ENCODE data around the gene RBL1. TPM values are rescaled to one million over a fixed set of nuclear protein-coding genes. Genes with fewer than 3 reads are reported as not detected.

Gene RBL1
- polyA plus RNA-seq, 12 donors: 6.8 to 14.8 (median 9.5) TPM; not detected in 1

GRCh38 chr20:36951979-36952738, 143.6 kb downstream of the RBL1 start:
- DNase-seq: no peak

DNA sequence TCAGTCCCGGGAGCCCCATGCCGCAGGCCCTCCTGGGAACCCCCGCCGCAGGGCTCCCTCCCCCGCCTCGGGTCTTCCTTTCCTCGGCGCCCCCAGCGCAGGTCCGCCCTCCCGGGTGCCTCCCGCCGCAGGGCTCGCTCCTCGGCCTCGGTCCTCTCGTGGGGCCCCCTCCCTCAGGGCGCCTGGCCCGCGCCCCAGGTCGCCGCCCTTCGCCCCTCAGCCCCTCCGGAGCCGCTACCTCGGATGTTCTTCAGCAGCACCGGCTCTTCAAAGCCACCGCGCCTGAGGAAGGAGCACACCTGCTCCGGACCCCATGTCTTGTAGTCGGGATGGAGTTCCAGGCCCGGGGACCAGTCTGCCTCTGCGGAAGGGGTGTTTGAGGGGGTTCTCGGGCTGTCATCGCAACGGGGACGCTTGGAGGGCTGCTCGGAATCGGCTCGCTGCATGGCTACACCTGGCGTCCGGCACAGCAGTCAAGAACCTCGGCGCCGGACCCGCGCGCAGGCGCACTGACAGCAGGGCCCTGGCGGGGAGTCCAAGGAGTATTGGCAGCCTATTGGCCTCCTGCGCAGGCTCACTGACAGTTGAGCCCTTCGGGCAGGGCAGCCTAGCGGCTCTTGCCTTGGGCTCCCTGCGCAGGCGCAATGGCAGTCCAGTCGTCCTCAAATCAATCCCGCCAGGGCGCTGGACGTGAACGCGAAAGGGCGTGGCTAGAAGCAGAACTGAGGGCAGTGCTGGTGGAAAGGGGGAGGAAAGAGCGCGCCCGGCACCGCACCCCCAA, 144.4 kb downstream of the RBL1 start, which contains the start of gene SAMHD1:
TSS of gene SAMHD1 (minus strand) at position 511 of the 781 bp plus-strand sequence. CDS start at position 446, 65 bp downstream.
- DNase-seq: peak; percentile 94

- DNase-seq: no peak
These were observed 145.2 kb downstream of the RBL1 start for GRCh38 chr20:36950414-36951197.

Other genes with a start within 250 kb of the RBL1 start
- gene TLDC2, start 219.9 kb downstream of the RBL1 start, polyA plus RNA-seq (ENCODE audit: insufficient read length in 12 of 12): 1 to 10 TPM in 2 of 12 donors, under 1 TPM in 7, not detected in 3; 0.19 to 2.1 (median 0.50) TPM
- 10 to 100 TPM in 11 of 12 donors, not detected in 1; 17.9 to 45.2 (median 27.9) TPM for gene SAMHD1, start 144.3 kb downstream of the RBL1 start, polyA plus RNA-seq (ENCODE audit: insufficient read length in 12 of 12)
- 100 to 1,000 TPM in 11 of 12 donors, not detected in 1; 144 to 213 (median 167) TPM for gene RPN2, start 83.3 kb upstream of the RBL1 start, polyA plus RNA-seq (ENCODE audit: insufficient read length in 12 of 12)
- 1 to 10 TPM in 11 of 12 donors, not detected in 1; 3.4 to 6.6 (median 4.8) TPM for gene MROH8, start 83.6 kb upstream of the RBL1 start, polyA plus RNA-seq (ENCODE audit: insufficient read length in 12 of 12)
- not detected for gene GHRH, start 165.8 kb upstream of the RBL1 start, polyA plus RNA-seq (ENCODE audit: insufficient read length in 12 of 12)
- 10 to 100 TPM in 11 of 12 donors, not detected in 1; 30.1 to 57.0 (median 36.3) TPM for gene MANBAL, start 193.7 kb upstream of the RBL1 start, polyA plus RNA-seq (ENCODE audit: insufficient read length in 12 of 12)